H1 (cell line): Measurements from ENCODE around the gene PTCRA. TPM values are rescaled to one million over a fixed set of nuclear protein-coding genes. Genes with fewer than 3 reads are reported as not detected.

Source experiments
- CTCF ChIA-PET: fragments of 300-600 bp; sonication (Branson Sonifier 250); formaldehyde crosslinking; loops from one replicate; lab custom pipeline; 2021; ENCODE audit not compliant: partially characterized antibody; lab: Charles Lee
- POLR2A ChIA-PET: fragments of 300-600 bp; sonication (Branson Sonifier 250); formaldehyde crosslinking; loops from one replicate; lab custom pipeline; 2021; ENCODE audit warnings: inconsistent platforms; ENCODE audit not compliant: partially characterized antibody; lab: Charles Lee
- DNase-seq, 2 experiments: peaks; one replicate each; pipeline versions ENCODE4 v3.0.0 to v3.0.0-alpha.2; 2010 to 2022; ENCODE audit warnings: low spot score in 2 of 2, low read depth in 1 of 2, mixed read lengths in 1 of 2
- FAIRE-seq: peaks from 2 replicates; lab custom pipeline; 2011; peaks lifted over from hg19 to GRCh38; lab: Jason Lieb, UNC
- H2AFZ ChIP-seq: 2 replicates; pipeline ENCODE4 v1.8.1; 2012; ENCODE audit warnings: low read length, inconsistent platforms
- H2AK5ac ChIP-seq: 2 replicates; pipeline ENCODE4 v1.6.1; 2013; ENCODE audit warnings: low read depth, low read length
- H2BK120ac ChIP-seq: replicated peaks from 2 replicates; pipeline ENCODE3; 2013; ENCODE audit warnings: low read depth, low read length, inconsistent platforms
- H2BK12ac ChIP-seq: 2 replicates; pipeline ENCODE4 v1.6.1; 2013; ENCODE audit warnings: low read depth, low read length
- H2BK15ac ChIP-seq: 2 replicates; pipeline ENCODE4 v1.6.1; 2013; ENCODE audit warnings: low read length
- H2BK20ac ChIP-seq: 2 replicates; pipeline ENCODE4 v1.6.1; 2013; ENCODE audit warnings: low read length
- H2BK5ac ChIP-seq: 2 replicates; pipeline ENCODE4 v1.6.1; 2013; ENCODE audit warnings: low read depth, low read length
- H3K14ac ChIP-seq: 2 replicates; pipeline ENCODE4 v1.6.1; 2013; ENCODE audit warnings: inconsistent platforms; ENCODE audit not compliant: insufficient read length
- H3K18ac ChIP-seq: 2 replicates; pipeline ENCODE4 v1.6.1; 2013; ENCODE audit warnings: low read length; ENCODE audit errors: extremely low read depth
- H3K23ac ChIP-seq: 2 replicates; pipeline ENCODE4 v1.6.1; 2013; ENCODE audit warnings: inconsistent platforms; ENCODE audit not compliant: insufficient read length
- H3K23me2 ChIP-seq: 2 replicates; pipeline ENCODE4 v1.6.1; 2013; ENCODE audit warnings: low read depth, low read length
- H3K27ac ChIP-seq: 2 replicates; pipeline ENCODE4 v1.6.1; 2011; ENCODE audit warnings: low read depth, low read length, inconsistent platforms
- H3K27me3 ChIP-seq, 4 experiments: replicated peaks in 1 of 4; 1 replicate in 1 of 4; 2 replicates in 3 of 4; pipeline versions ENCODE4 v1.6.1 to v1.8.1; 2011 to 2013; ENCODE audit warnings: low read length in 3 of 4, mild to moderate bottlenecking in 3 of 4, inconsistent platforms in 2 of 4, mixed read lengths in 2 of 4, moderate library complexity in 1 of 4; ENCODE audit not compliant: control insufficient read depth in 3 of 4, insufficient read depth in 3 of 4; ENCODE audit errors: extremely low read depth in 1 of 4
- H3K36me3 ChIP-seq, 4 experiments: 2 replicates each; pipeline versions ENCODE4 v1.6.1 to v1.8.1; 2011 to 2013; ENCODE audit warnings: mild to moderate bottlenecking in 4 of 4, low read length in 3 of 4, moderate library complexity in 2 of 4, control low read depth in 1 of 4, inconsistent platforms in 1 of 4; ENCODE audit not compliant: insufficient read depth in 4 of 4, control insufficient read depth in 2 of 4
- H3K4ac ChIP-seq: replicated peaks from 2 replicates; pipeline ENCODE3; 2013; ENCODE audit warnings: low read length, low read depth, mixed read lengths, inconsistent platforms; ENCODE audit not compliant: insufficient read length
- H3K4me1 ChIP-seq, 4 experiments: replicated peaks in 1 of 4; 1 replicate in 1 of 4; 2 replicates in 3 of 4; pipeline versions ENCODE4 v1.6.1 to v1.8.1; 2011 to 2013; ENCODE audit warnings: low read length in 3 of 4, inconsistent platforms in 2 of 4, mixed read lengths in 1 of 4; ENCODE audit not compliant: insufficient read depth in 4 of 4, control insufficient read depth in 3 of 4
- H3K4me2 ChIP-seq, 2 experiments: 2 replicates each; pipeline versions ENCODE4 v1.6.1 to v1.8.1; 2011 to 2013; ENCODE audit warnings: low read depth in 2 of 2, low read length in 2 of 2, control low read depth in 1 of 2, inconsistent platforms in 1 of 2, mild to moderate bottlenecking in 1 of 2; ENCODE audit not compliant: insufficient read depth in 1 of 2
- H3K4me3 ChIP-seq, 4 experiments: fragments of 200-600, 300-600 bp in 1 of 4; sonication (generic), shearing (Covaris generic), sonication (Bioruptor Twin) in 1 of 4; 2 replicates each; pipeline versions ENCODE4 v1.5.1 to v1.8.1; 2011 to 2016; ENCODE audit warnings: low read length in 4 of 4, low read depth in 3 of 4, control low read depth in 2 of 4, inconsistent platforms in 2 of 4, mild to moderate bottlenecking in 2 of 4, mixed read lengths in 1 of 4, moderate library complexity in 1 of 4; ENCODE audit not compliant: insufficient read depth in 2 of 4; ENCODE audit errors: extremely low read depth in 1 of 4
- H3K56ac ChIP-seq: replicated peaks from 2 replicates; pipeline ENCODE3; 2013; ENCODE audit warnings: low read depth, mild to moderate bottlenecking, mixed read lengths, low read length, inconsistent platforms; ENCODE audit not compliant: insufficient read length
- H3K79me1 ChIP-seq: 2 replicates; pipeline ENCODE4 v1.6.1; 2013; ENCODE audit warnings: low read depth, low read length, control low read depth
- H3K79me2 ChIP-seq, 2 experiments: 2 replicates each; pipeline versions ENCODE4 v1.6.1 to v1.8.1; 2012 to 2013; ENCODE audit warnings: low read length in 2 of 2, mild to moderate bottlenecking in 2 of 2, inconsistent platforms in 1 of 2; ENCODE audit not compliant: insufficient read depth in 2 of 2, control insufficient read depth in 1 of 2
- H3K9ac ChIP-seq, 4 experiments: replicated peaks in 1 of 4; 1 replicate in 1 of 4; 2 replicates in 3 of 4; pipeline versions ENCODE4 v1.6.1 to v1.8.1; 2011 to 2013; ENCODE audit warnings: low read depth in 3 of 4, low read length in 3 of 4, control low read depth in 2 of 4, mild to moderate bottlenecking in 2 of 4, moderate library complexity in 2 of 4, inconsistent platforms in 1 of 4; ENCODE audit errors: extremely low read depth in 1 of 4
- H3K9me3 ChIP-seq, 2 experiments: 2 replicates each; pipeline versions ENCODE4 v1.6.1 to v1.8.1; 2012 to 2013; ENCODE audit warnings: mild to moderate bottlenecking in 2 of 2, moderate library complexity in 2 of 2, control low read depth in 1 of 2, inconsistent platforms in 1 of 2, low read depth in 1 of 2, low read length in 1 of 2, mixed read lengths in 1 of 2; ENCODE audit not compliant: insufficient read depth in 2 of 2
- H4K20me1 ChIP-seq, 2 experiments: replicated peaks in 1 of 2; 2 replicates each; pipeline versions ENCODE3 to v1.8.1; 2011 to 2013; ENCODE audit warnings: inconsistent platforms in 2 of 2, low read length in 2 of 2, mild to moderate bottlenecking in 1 of 2; ENCODE audit not compliant: insufficient read depth in 2 of 2, control insufficient read depth in 1 of 2
- H4K5ac ChIP-seq: 2 replicates; pipeline ENCODE4 v1.6.1; 2013; ENCODE audit warnings: low read length, low read depth, mixed read lengths, inconsistent platforms; ENCODE audit not compliant: insufficient read length
- H4K8ac ChIP-seq: 2 replicates; pipeline ENCODE4 v1.8.0; 2013; ENCODE audit warnings: mild to moderate bottlenecking, moderate library complexity, low read length, inconsistent platforms; ENCODE audit not compliant: insufficient read depth; ENCODE audit errors: extremely low read depth
- H4K91ac ChIP-seq: replicated peaks from 2 replicates; pipeline ENCODE3; 2013; ENCODE audit warnings: low read length, mixed read lengths, inconsistent platforms; ENCODE audit not compliant: insufficient read length
- CBX8 ChIP-seq: fragments of 300-800, 300-1000 bp; sonication (generic); IDR thresholded peaks from 2 replicates; pipeline ENCODE4 v1.7.1; 2016; ENCODE audit warnings: low read depth, low read length, borderline replicate concordance
- CREB1 ChIP-seq: IDR thresholded peaks from 2 replicates; pipeline ENCODE4 v1.6.1; 2012; ENCODE audit warnings: inconsistent platforms
- CTBP2 ChIP-seq: IDR thresholded peaks from 2 replicates; pipeline ENCODE4 v1.7.0; 2011; ENCODE audit warnings: borderline replicate concordance, mild to moderate bottlenecking, moderate library complexity, mixed read lengths, low read length; ENCODE audit not compliant: insufficient read depth, insufficient read length
- HDAC2 ChIP-seq, 2 experiments: fragments of 300-600 bp in 1 of 2; sonication (generic) in 1 of 2; IDR thresholded peaks; 2 replicates each; pipeline ENCODE4 v1.6.1; 2011 to 2012; ENCODE audit warnings: low read depth in 2 of 2, low read length in 2 of 2, mild to moderate bottlenecking in 2 of 2, moderate library complexity in 2 of 2, borderline replicate concordance in 1 of 2, inconsistent platforms in 1 of 2
- MAFK ChIP-seq: IDR thresholded peaks from 2 replicates; pipeline ENCODE4 v1.6.1; 2012; ENCODE audit warnings: low read depth, mild to moderate bottlenecking, improper control_type of control experiment, low read length
- RFX5 ChIP-seq: IDR thresholded peaks from 2 replicates; pipeline ENCODE4 v1.6.1; 2011; ENCODE audit warnings: low read depth, low read length, improper control_type of control experiment, borderline replicate concordance
- RNF2 ChIP-seq: fragments of 200-900, 300-1000 bp; sonication (generic); IDR thresholded peaks from 2 replicates; pipeline ENCODE4 v1.7.1; 2016; ENCODE audit warnings: borderline replicate concordance, low read depth, mild to moderate bottlenecking, antibody characterized with exemption, low read length; ENCODE audit not compliant: poor library complexity, severe bottlenecking; ENCODE audit errors: missing control alignments
- RXRA ChIP-seq: IDR thresholded peaks from 2 replicates; pipeline ENCODE4 v1.6.1; 2011; ENCODE audit warnings: low read depth, mild to moderate bottlenecking, low read length, moderate library complexity; ENCODE audit not compliant: insufficient read depth
- SP4 ChIP-seq: IDR thresholded peaks from 2 replicates; pipeline ENCODE4 v1.6.1; 2012; ENCODE audit warnings: low read length, inconsistent platforms
- WGBS, 2 experiments: shearing (Covaris generic) in 1 of 2; methylation state at CpG; one replicate each; pipeline versions ENCODE4 v1.1.6 to v1.1.7; 2013 to 2015; ENCODE audit warnings: low lambda C conversion rate in 2 of 2, mixed read lengths in 2 of 2, inconsistent platforms in 1 of 2, low coverage in 1 of 2, missing lambda C conversion rate in 1 of 2; ENCODE audit not compliant: insufficient replicate concordance in 2 of 2, insufficient coverage in 1 of 2, insufficient read length in 1 of 2; ENCODE audit errors: extremely low coverage in 1 of 2, missing lambda C conversion rate in 1 of 2; 5-methylcytosine and 5-hydroxymethylcytosine counted together
- long read RNA-seq, 2 experiments: library from RNA in 1 of 2; library from capped mRNA in 1 of 2; stranded (forward); transcript quantifications; one replicate each; pipeline ENCODE4 v2.0.0, GENCODE V29; 2021; ENCODE audit warnings: inconsistent platforms in 1 of 2
- polyA minus RNA-seq, 3 experiments: library from RNA; depleted of rRNA, polyadenylated mRNA; stranded (reverse); fragments of >200 nt; gene quantifications; 1 replicate in 2 of 3; 2 replicates in 1 of 3; pipeline ENCODE4 v1.2.3, GENCODE V29; 2011
- polyA plus RNA-seq, 7 experiments: library from polyadenylated mRNA; depleted of rRNA in 3 of 7; stranded (reverse) in 5 of 7; unstranded in 2 of 7; fragments of >200 nt in 5 of 7; fragments of 200-250 nt in 2 of 7; gene quantifications; 1 replicate in 5 of 7; 2 replicates in 1 of 7; 4 replicates in 1 of 7; pipeline versions ENCODE4 v1.2.1 to v1.2.3, GENCODE V29; 2011 to 2013; ENCODE audit warnings: missing spikeins in 2 of 7, mixed read lengths in 2 of 7
- total RNA-seq: library from RNA; stranded (reverse); fragmentation: NEBNext Ultra II Directional; extraction: Animal tissue kit (Norgen Biotek cat#: 25700); gene quantifications from 2 replicates; pipeline ENCODE4 v1.2.1, GENCODE V29; 2021

PTCRA gene, protein sequence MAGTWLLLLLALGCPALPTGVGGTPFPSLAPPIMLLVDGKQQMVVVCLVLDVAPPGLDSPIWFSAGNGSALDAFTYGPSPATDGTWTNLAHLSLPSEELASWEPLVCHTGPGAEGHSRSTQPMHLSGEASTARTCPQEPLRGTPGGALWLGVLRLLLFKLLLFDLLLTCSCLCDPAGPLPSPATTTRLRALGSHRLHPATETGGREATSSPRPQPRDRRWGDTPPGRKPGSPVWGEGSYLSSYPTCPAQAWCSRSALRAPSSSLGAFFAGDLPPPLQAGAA
- total RNA-seq (not detected in 2 replicates), polyA plus RNA-seq (2011; rRNA removed) (not detected in 2 replicates), polyA minus RNA-seq (2011; rRNA and poly(A)+ RNA removed) (not detected in 2 replicates)
- not detected for polyA plus RNA-seq (2011; cell fraction: cytosol; rRNA removed)
- not detected for polyA plus RNA-seq (2011; cell fraction: nucleus; rRNA removed)
- not detected in 4 replicates for polyA plus RNA-seq (2012, experiment 1 of 2)
- not detected for polyA plus RNA-seq (2012, experiment 2 of 2)
- polyA plus RNA-seq (2013, experiment 1 of 2) = not detected
- not detected for polyA plus RNA-seq (2013, experiment 2 of 2)
- not detected for polyA minus RNA-seq (2011; cell fraction: cytosol; rRNA and poly(A)+ RNA removed)
- not detected for polyA minus RNA-seq (2011; cell fraction: nucleus; rRNA and poly(A)+ RNA removed)
- long read RNA-seq, experiment 1 = 0 reads
- long read RNA-seq, experiment 2 = 0 reads

DNA sequence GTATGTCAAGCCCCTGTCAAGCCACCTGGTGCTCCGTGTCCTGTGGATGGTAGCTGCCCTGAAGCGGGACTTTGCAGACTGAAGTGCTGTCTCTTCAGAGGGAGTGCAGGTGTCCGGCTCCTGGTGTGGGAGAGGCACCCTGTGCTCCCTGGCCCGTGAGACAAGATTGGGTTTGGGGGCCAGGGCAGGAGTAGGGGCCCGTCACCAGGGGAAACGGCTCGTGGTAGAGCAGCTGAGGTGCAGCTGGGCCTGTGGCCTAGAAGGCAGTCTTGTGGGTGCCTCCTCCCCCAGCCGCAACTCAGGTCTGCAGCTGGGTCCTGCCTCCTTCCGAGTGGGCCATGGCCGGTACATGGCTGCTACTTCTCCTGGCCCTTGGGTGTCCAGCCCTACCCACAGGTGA, at the start of gene PTCRA:
PTCRA (plus strand) TSS at position 322 of the 400 bp plus-strand sequence; CDS start at position 339, 17 bp downstream.
- Histone ChIP-seq H3K27me3 (no peaks in the 10 kb centered on the region), H2BK15ac (no peak within 1 kb of the TSS)
- POLR2A ChIA-PET = interaction anchor here (1.8 to 7.4 kb wide), 2 partner anchors 12 to 106 kb away, joined by 6 to 81 read pairs; partner anchors contain the start of genes CNPY3 and RRP36
- TF ChIP-seq RFX5 (no peak), RXRA (no peak), CREB1 (no peak), RNF2 (no peak), CBX8 (no peak), HDAC2 (IDR thresholded peaks at IDR 0.05; ENCODE audit: borderline replicate concordance in 1 of 2, low read depth in 2 of 2, low read length in 2 of 2) (no peak), SP4 (no peak), CTBP2 (no peak), MAFK (no peak)

More for the DNA sequence above, at the start of gene PTCRA:
- no peak within 1 kb of the TSS for H2BK120ac ChIP-seq
- H2BK20ac ChIP-seq = no peak within 1 kb of the TSS
- no peaks in the 10 kb centered on the region for H3K79me2 ChIP-seq
- H3K18ac ChIP-seq = no peak within 1 kb of the TSS
- no peak within 1 kb of the TSS for H3K56ac ChIP-seq
- H3K9ac ChIP-seq = no peak within 1 kb of the TSS
- 96% methylated on average over 10 of the region's 10 CpGs; no CpG with 5 or more reads in 1 of the 2 experiments for WGBS, 2 experiments
- no peaks in the 10 kb centered on the region for H3K36me3 ChIP-seq
- no peak within 1 kb of the TSS for H3K27ac ChIP-seq
- no peak within 1 kb of the TSS for H3K4me3 ChIP-seq
- no peak within 1 kb of the TSS for H2BK12ac ChIP-seq
- CTCF ChIA-PET = interaction anchor here (0.9 to 1.6 kb wide), 2 partner anchors 9 to 17 kb away, joined by 3 to 7 read pairs; no protein-coding TSS in a partner anchor
- H4K5ac ChIP-seq = no peak within 1 kb of the TSS
- FAIRE-seq = no peak
- H3K14ac ChIP-seq = no peak within 1 kb of the TSS
- no peak within 1 kb of the TSS; the same call in 1 of the 2 replicates for H4K8ac ChIP-seq
- peaks cover 2% of the 10 kb centered on the region; the same call in 1 of the 2 replicates for H3K23me2 ChIP-seq
- no peak within 1 kb of the TSS for H2AFZ ChIP-seq
- DNase-seq = no peak
- 0 out of 7 replicates have a peak, but pooled peaks cover 0 to 1% (median 0%) of the 10 kb centered on the region in 4 experiments for H3K4me1 ChIP-seq
- H2AK5ac ChIP-seq = no peak within 1 kb of the TSS
- no peaks in the 10 kb centered on the region for H3K9me3 ChIP-seq
- no peak within 1 kb of the TSS for H3K4ac ChIP-seq
- H4K91ac ChIP-seq = no peak within 1 kb of the TSS
- H2BK5ac ChIP-seq = no peak within 1 kb of the TSS
- no peaks in the 10 kb centered on the region for H4K20me1 ChIP-seq
- H3K79me1 ChIP-seq = no peaks in the 10 kb centered on the region
- no peak within 1 kb of the TSS for H3K4me2 ChIP-seq
- no peak within 1 kb of the TSS for H3K23ac ChIP-seq
